C4-2B (cell line): Measurements from ENCODE around the gene LDLRAP1.

Experiments
- H3K27ac ChIP-seq: fragments of 450-650 bp; 2 replicates; pipeline ENCODE4 v1.5.1; 2017
- ZFX ChIP-seq: fragments of 450-650 bp; IDR thresholded peaks from 2 replicates; pipeline ENCODE4 v1.6.1; 2017
- TF ChIP-seq, protein P1 (sequence below): fragments of 450-650 bp; conservative IDR thresholded peaks from 2 replicates; pipeline ENCODE4 v1.5.1; 2017; ENCODE audit warnings: mild to moderate bottlenecking

Gene LDLRAP1

DNA sequence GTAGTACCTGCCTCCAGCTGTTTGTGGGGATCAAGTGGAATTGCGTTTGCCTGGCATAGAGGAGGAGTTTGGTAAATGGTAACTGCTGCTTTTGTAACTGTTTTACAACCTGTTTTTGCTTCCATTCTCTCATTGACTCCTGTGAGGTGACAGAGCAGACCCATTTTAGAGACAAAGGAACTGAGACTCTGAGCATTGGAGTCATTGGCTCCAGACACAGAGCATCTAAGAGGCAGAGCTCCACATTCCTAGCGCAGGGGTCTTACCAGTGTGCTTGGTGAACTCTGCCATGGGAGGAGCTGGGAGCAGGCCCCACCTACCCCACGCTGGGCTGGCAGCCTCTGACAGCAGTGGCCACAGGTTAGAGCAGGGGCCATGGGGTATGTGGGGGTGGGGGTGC is 2.4 kb downstream of the LDLRAP1 start:
- no peak overlapping the region for H3K27ac ChIP-seq
- no peak for TF ChIP-seq ZFX
- TF ChIP-seq, protein P1, sequence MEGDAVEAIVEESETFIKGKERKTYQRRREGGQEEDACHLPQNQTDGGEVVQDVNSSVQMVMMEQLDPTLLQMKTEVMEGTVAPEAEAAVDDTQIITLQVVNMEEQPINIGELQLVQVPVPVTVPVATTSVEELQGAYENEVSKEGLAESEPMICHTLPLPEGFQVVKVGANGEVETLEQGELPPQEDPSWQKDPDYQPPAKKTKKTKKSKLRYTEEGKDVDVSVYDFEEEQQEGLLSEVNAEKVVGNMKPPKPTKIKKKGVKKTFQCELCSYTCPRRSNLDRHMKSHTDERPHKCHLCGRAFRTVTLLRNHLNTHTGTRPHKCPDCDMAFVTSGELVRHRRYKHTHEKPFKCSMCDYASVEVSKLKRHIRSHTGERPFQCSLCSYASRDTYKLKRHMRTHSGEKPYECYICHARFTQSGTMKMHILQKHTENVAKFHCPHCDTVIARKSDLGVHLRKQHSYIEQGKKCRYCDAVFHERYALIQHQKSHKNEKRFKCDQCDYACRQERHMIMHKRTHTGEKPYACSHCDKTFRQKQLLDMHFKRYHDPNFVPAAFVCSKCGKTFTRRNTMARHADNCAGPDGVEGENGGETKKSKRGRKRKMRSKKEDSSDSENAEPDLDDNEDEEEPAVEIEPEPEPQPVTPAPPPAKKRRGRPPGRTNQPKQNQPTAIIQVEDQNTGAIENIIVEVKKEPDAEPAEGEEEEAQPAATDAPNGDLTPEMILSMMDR = no peak

DNA sequence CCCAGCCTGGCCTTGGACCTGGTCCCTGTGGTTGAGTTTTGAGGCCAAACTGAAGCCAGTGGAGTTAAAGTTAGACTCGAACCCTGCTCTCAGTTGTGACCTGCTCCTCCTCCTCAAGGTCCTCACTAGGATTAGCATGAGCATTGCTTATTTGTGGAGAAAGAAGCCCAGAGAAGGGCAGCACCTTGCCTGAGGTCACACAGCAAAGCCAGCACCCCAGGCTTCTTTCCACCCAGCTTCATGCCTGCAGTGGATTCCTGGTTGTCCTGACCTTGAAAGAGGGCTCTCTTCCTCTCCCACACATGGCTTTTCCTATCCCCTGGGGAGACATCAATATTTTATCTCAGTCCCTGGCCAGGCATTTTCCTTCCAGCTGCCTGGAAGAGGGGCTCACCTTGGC is 2.8 kb downstream of the LDLRAP1 start:
- no peak overlapping the region for H3K27ac ChIP-seq
- TF ChIP-seq ZFX = no peak
- TF ChIP-seq, protein P1 = no peak

DNA sequence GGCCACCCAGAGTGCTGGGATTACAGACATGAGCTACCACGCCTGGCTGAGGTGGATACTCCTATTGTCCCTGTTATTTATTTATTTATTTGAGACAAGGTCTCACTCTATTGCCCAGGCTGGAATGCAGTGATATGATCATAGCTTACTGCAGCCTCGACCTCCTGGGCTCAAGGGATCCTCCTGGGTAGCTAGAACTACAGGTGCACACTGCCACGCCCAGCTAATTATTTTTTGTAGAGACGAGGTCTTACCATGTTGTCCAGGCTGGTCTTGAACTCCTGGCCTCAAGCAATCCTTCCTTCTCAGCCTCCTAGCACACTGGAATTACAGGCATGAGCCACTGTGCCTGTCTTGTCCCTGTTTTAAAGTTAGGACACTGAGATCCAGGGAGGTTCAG is 5.2 kb downstream of the LDLRAP1 start:
- no peak overlapping the region for H3K27ac ChIP-seq
- TF ChIP-seq ZFX = no peak
- TF ChIP-seq, protein P1 = no peak

DNA sequence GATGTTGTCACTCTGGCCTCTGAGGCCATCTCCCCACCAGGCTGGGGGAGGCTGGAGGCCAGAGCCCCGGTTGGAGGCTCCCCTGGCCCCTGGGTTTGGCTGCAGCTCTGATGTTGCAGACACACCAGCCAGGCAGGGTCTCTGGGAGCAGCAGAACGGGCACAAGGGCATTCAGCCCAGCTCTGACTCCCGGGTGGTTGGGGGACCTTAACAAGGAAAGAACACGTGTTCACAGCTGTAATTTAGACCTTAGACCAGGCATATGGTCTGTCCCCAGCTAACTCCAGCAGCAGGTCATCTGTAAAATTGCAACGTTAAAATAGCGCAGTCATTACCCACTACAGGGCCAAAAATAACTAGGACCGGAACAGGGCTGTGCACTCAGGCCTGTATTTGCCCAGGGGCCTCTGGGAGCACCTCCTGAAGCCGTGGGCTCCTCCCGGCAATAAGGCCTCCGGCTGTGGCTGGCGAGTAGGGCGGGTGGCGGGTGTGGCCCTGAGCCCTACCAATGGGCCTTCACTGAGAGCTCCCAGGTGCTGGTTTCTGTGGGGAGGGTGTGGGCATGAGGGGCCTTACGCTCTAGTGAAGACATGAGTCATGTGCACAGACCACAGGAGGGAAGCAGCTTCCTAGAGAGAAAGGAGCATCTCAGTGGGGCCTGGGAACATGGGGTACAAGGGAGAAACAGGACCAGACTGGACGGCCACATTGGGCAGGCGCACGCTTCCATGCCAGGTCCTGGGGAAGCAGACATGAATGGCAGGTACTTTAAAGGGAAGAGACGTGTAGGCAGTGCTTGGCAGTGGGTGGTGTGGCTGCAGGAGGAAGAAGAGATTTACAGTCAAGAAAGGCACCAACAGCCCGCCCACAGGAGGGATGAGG is 6.1 kb downstream of the LDLRAP1 start:
- TF ChIP-seq, protein P1 = no peak
- TF ChIP-seq ZFX = no peak
- no peak overlapping the region for H3K27ac ChIP-seq

DNA sequence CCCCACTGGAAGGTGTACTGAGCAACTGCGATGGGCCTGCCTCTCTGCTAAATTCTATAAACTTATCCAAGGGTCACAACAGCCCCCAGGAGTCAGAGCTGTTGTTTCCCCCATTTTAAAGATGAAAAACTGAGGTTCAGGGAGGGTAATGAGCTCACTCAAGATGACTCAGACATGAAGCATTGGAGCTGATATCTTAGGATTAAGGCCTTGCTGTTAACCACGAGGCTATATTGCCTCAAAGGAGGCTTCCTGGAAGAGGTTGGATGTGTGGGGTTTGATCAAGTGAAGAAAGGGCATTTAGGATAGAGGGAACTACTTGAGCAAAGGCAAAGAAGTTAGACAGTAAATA is 6.7 kb downstream of the LDLRAP1 start:
- no peak for TF ChIP-seq ZFX
- TF ChIP-seq, protein P1 = no peak
- H3K27ac ChIP-seq = no peak overlapping the region

DNA sequence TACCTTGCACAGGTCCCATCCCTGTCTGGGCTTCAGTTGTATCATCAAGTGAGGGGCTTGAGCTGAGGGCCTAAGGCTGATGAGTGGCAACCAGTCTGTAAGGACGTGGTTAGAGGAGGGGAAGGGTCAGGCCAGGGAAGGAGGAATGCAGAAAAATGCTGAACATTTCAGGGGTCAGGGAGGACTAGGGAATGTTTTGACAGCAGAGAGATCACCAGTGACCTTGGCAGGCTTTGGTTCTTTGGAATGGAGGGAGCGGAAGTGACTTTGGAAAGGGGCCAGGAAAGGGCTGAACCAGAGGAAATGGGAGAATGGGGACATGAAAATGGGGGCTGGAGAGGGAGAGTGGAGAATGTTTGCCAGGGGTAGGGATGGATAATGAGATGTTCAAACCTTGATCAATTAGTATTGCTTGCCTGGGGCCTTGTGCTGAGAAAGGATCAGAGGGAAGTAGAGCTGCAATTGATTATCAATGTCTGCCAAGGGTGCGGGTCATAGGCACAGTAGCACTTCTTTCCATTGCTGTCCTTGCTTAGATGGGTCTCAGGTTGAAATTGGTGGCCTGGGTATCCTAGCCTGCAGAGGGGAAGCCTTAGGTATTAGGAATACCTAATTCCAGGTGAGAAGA is 7.4 kb downstream of the LDLRAP1 start:
- TF ChIP-seq, protein P1 = no peak
- TF ChIP-seq ZFX = no peak
- no peak overlapping the region for H3K27ac ChIP-seq

DNA sequence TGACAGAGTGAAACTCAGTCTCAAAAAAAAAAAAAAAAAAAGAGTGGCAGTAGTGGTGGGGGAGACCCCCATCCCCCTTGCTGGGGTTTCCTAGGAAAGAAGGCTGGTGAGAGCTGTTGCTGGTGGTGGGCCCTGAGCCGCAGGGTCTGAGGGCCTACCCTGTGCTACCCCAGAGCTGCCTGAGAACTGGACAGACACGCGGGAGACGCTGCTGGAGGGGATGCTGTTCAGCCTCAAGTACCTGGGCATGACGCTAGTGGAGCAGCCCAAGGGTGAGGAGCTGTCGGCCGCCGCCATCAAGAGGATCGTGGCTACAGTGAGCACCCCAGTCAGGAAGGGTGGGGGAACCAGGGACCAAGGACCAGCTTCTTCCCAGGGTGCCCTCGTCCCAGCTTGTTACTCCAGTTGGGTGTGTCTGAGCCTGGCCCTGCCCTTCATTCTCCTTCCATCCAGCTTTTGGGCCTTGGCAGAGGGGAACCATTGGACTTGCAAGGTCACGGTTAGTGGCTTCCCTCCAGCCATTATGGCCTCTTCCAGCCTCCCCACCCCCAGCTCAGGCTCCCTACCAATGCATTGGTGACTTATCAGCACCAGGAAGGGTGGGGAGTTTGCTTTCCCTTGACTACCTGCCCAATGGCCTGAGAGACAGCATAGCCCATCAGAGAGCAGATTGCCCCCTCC is 10.5 kb downstream of the LDLRAP1 start:
- TF ChIP-seq, protein P1 = no peak
- no peak for TF ChIP-seq ZFX
- H3K27ac ChIP-seq = no peak overlapping the region
